Psoas muscle (tissue), 8 donors: ENCODE measurements around the gene MS4A18. TPM values are rescaled to one million over a fixed set of nuclear protein-coding genes. Genes with fewer than 3 reads are reported as not detected.

Experiments
- ATAC-seq, 4 donors: fragments of 200-7000 bp; cut with Tn5 transposase; one replicate each; pipeline ENCODE4 v1.9.1; 2020; ENCODE audit warnings: moderate library complexity in 3 of 4, mild to moderate bottlenecking in 2 of 4
- DNase-seq, 2 donors: peaks; one replicate each; pipeline ENCODE4 v3.0.0-alpha.2; 2020
- H3K27ac ChIP-seq: fragments of 200-600 bp; one replicate; pipeline ENCODE4 v1.8.0; 2022
- H3K27me3 ChIP-seq, 3 donors: fragments of 200-600 bp in 1 of 3; one replicate each; pipeline versions ENCODE4 v1.6.1 to v1.8.0; 2013 to 2022; ENCODE audit warnings: low read length in 2 of 3, mild to moderate bottlenecking in 2 of 3, moderate library complexity in 1 of 3; ENCODE audit not compliant: insufficient read depth in 3 of 3
- H3K36me3 ChIP-seq, 2 donors: fragments of 200-600 bp in 1 of 2; one replicate each; pipeline versions ENCODE4 v1.6.1 to v1.8.0; 2013 to 2022; ENCODE audit warnings: low read depth in 1 of 2, mild to moderate bottlenecking in 1 of 2, moderate library complexity in 1 of 2; ENCODE audit not compliant: insufficient read depth in 1 of 2
- H3K4me1 ChIP-seq: fragments of 200-600 bp; one replicate; pipeline ENCODE4 v1.8.0; 2022
- H3K4me3 ChIP-seq: fragments of 200-600 bp; one replicate; pipeline ENCODE4 v1.8.0; 2022; ENCODE audit warnings: mild to moderate bottlenecking
- H3K9me3 ChIP-seq: fragments of 200-600 bp; one replicate; pipeline ENCODE4 v1.8.0; 2022
- CTCF ChIP-seq: fragments of 200-600 bp; IDR thresholded peaks from one replicate; pipeline ENCODE4 v1.8.0; 2022; ENCODE audit warnings: antibody characterized with exemption
- WGBS, 3 donors: extraction: QIAGEN DNeasy Blood & Tissue Kit; methylation state at CpG; one replicate each; pipeline versions ENCODE4 v1.1.6 to v1.1.7; 2013; 5-methylcytosine and 5-hydroxymethylcytosine counted together
- intact Hi-C, 2 donors: fragments of 100-400 bp; cut with DNase I; formaldehyde crosslinking; loops; one replicate each; pipeline versions ENCODE4 v1.11.0 to v1.14.2; 2022
- polyA plus RNA-seq, 3 donors: library from polyadenylated mRNA; stranded (reverse); fragments of 200-250 nt; gene quantifications; one replicate each; pipeline ENCODE4 v1.2.3, GENCODE V29; 2013
- total RNA-seq, 4 donors: library from RNA; stranded (reverse); fragmentation: NEBNext Ultra II Directional in 2 of 4; extraction: Animal tissue kit (Norgen Biotek cat#: 25700) in 2 of 4; gene quantifications; one replicate each; pipeline versions ENCODE4 v1.2.1 to v1.2.4, GENCODE V29; 2021 to 2023
- donor health status: healthy with polysubstance abuse.
- donor health status: DM: no; HTN: no; CAD: no; lungs with moderate emphysema.
- donor health status: Bipolar disorder and iron deficiency.
- donor health status: healthy.
- donor health status: DM: yes; HTN: yes; CAD: no.
- donor health status: DM: no; HTN: no; CAD: no.
- donor health status: DM: no; HTN: no; CAD: no.
- donor health status: DM: yes; HTN: yes; CAD: no.

The MS4A18 gene
- total and polyA plus RNA-seq, 7 donors = not detected

GRCh38 chr11:60791153-60791933 is 66.8 kb downstream of the MS4A18 start:
- Histone ChIP-seq H3K27ac (no peak overlapping the region), H3K9me3 (no peaks in the 10 kb centered on the region), H3K4me1 (peaks cover 5% of the 10 kb centered on the region), H3K27me3 (no peaks in the 10 kb centered on the region), H3K4me3 (no peak overlapping the region), H3K36me3 (no peaks in the 10 kb centered on the region)
- 89 to 90% (median 90%) methylated on average over 4 of the region's 4 CpGs for WGBS, 3 donors
- no peak for TF ChIP-seq CTCF
- intact Hi-C loops = no loop called here
- no peak for DNase-seq
- no peak for ATAC-seq

- DNase-seq (no peak), ATAC-seq (no peak)
- Histone ChIP-seq H3K36me3 (no peaks in the 10 kb centered on the region), H3K9me3 (no peaks in the 10 kb centered on the region), H3K27ac (no peak overlapping the region), H3K4me1 (peaks cover 2% of the 10 kb centered on the region), H3K27me3 (no peaks in the 10 kb centered on the region), H3K4me3 (no peak overlapping the region)
- intact Hi-C loops = no loop called here
- TF ChIP-seq CTCF = no peak
- 75 to 82% (median 77%) methylated on average over 3 of the region's 3 CpGs for WGBS, 3 donors
Measured at GRCh38 chr11:60792521-60792920, 68.0 kb downstream of the MS4A18 start.

Other genes with a start within 250 kb of the MS4A18 start
- gene MS4A12, start 231.9 kb upstream of the MS4A18 start, total RNA-seq = not detected
- not detected for gene MS4A12, start 231.9 kb upstream of the MS4A18 start, polyA plus RNA-seq
- gene MS4A13, start 209.3 kb upstream of the MS4A18 start, total RNA-seq = not detected
- not detected for gene MS4A13, start 209.3 kb upstream of the MS4A18 start, polyA plus RNA-seq
- under 1 TPM in 3 of 4 donors, not detected in 1; 0.20 to 0.47 (median 0.23) TPM for gene MS4A8, start 25.1 kb upstream of the MS4A18 start, total RNA-seq
- gene MS4A8, start 25.1 kb upstream of the MS4A18 start, polyA plus RNA-seq = under 1 TPM in 2 of 3 donors, not detected in 1; 0.10 to 0.31 TPM
- not detected for gene MS4A15, start 32.1 kb downstream of the MS4A18 start, total RNA-seq
- not detected for gene MS4A15, start 32.1 kb downstream of the MS4A18 start, polyA plus RNA-seq
- gene MS4A10, start 60.6 kb downstream of the MS4A18 start, total RNA-seq = not detected
- gene MS4A10, start 60.6 kb downstream of the MS4A18 start, polyA plus RNA-seq = under 1 TPM in 1 of 3 donors, not detected in 2; 0.03 TPM
- gene CCDC86, start 117.4 kb downstream of the MS4A18 start, total RNA-seq = 10 to 100 TPM; 24.8 to 43.9 (median 30.1) TPM
- 10 to 100 TPM; 36.2 to 55.4 (median 53.6) TPM for gene CCDC86, start 117.4 kb downstream of the MS4A18 start, polyA plus RNA-seq
- 10 to 100 TPM in 1 of 4 donors, 1 to 10 TPM in 2, under 1 TPM in 1; 0.53 to 13.9 (median 1.1) TPM for gene PTGDR2, start 131.2 kb downstream of the MS4A18 start, total RNA-seq
- gene PTGDR2, start 131.2 kb downstream of the MS4A18 start, polyA plus RNA-seq = 1 to 10 TPM; 1.1 to 1.3 (median 1.2) TPM
- under 1 TPM in 1 of 4 donors, not detected in 3; 0.29 TPM for gene ZP1, start 142.8 kb downstream of the MS4A18 start, total RNA-seq
- gene ZP1, start 142.8 kb downstream of the MS4A18 start, polyA plus RNA-seq = under 1 TPM; 0.18 to 0.52 (median 0.30) TPM
- gene PRPF19, start 181.9 kb downstream of the MS4A18 start, total RNA-seq = 10 to 100 TPM; 45.7 to 71.7 (median 63.0) TPM
- 100 to 1,000 TPM in 1 of 3 donors, 10 to 100 TPM in 2; 56.9 to 109 (median 67.4) TPM for gene PRPF19, start 181.9 kb downstream of the MS4A18 start, polyA plus RNA-seq
- 10 to 100 TPM; 70.2 to 73.4 (median 71.5) TPM for gene TMEM109, start 189.4 kb downstream of the MS4A18 start, total RNA-seq
- 100 to 1,000 TPM in 1 of 3 donors, 10 to 100 TPM in 2; 69.2 to 130 (median 78.1) TPM for gene TMEM109, start 189.4 kb downstream of the MS4A18 start, polyA plus RNA-seq
- 1 to 10 TPM; 3.3 to 7.7 (median 6.1) TPM for gene TMEM132A, start 199.7 kb downstream of the MS4A18 start, total RNA-seq
- 1 to 10 TPM; 2.0 to 3.7 (median 2.6) TPM for gene TMEM132A, start 199.7 kb downstream of the MS4A18 start, polyA plus RNA-seq
- 10 to 100 TPM in 1 of 4 donors, 1 to 10 TPM in 3; 7.2 to 14.6 (median 8.6) TPM for gene SLC15A3, start 227.5 kb downstream of the MS4A18 start, total RNA-seq
- gene SLC15A3, start 227.5 kb downstream of the MS4A18 start, polyA plus RNA-seq = 10 to 100 TPM in 1 of 3 donors, 1 to 10 TPM in 2; 7.8 to 10.3 (median 8.2) TPM
- gene CD6, start 247.0 kb downstream of the MS4A18 start, total RNA-seq = under 1 TPM; 0.43 to 0.74 (median 0.49) TPM
- gene CD6, start 247.0 kb downstream of the MS4A18 start, polyA plus RNA-seq = under 1 TPM; 0.05 to 0.34 (median 0.05) TPM